ENCODE results near the gene KCNAB1. TPM values are rescaled to one million over a fixed set of nuclear protein-coding genes. Genes with fewer than 3 reads are reported as not detected.

Gene KCNAB1
- total and polyA plus RNA-seq, 2 experiments from 2014 or later: 0.80 to 1.4 TPM

- H3K27ac ChIP-seq: peak overlapping the region; percentile 25
- WGBS (ENCODE audit: low lambda C conversion rate, missing lambda C conversion rate): 95% methylated on average over 3 of the region's 3 CpGs
Measured at GRCh38 chr3:156483002-156483401, 362.6 kb downstream of the KCNAB1 start.

DNA sequence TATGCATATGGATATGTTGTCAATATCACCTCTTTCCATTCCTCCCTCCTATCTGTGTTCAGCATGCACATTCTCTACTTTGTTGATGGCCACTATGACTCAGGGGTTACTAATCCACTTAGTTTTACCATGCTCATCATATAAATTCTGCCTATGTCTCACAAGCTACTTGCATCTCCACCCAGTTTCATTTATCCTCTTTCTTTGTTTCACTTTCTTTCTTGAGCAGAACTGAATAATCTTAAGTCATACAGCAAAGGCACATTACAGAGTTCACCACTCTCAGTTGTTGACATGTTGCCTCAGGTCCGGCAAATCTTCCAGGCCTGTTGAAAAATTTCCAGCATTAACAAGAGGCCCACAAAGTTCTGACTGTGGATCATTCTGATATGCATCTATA, 363.0 kb downstream of the KCNAB1 start:
- peak; percentile 39 for DNase-seq (ENCODE audit: low spot score)
- H3K4me2 ChIP-seq: peak overlapping the region; percentile 36
- H3K9me3 ChIP-seq (ENCODE audit: low read depth): no peaks in the 10 kb centered on the region
- no peaks in the 10 kb centered on the region for H3K27me3 ChIP-seq
- H3K4me1 ChIP-seq (ENCODE audit: insufficient read depth): no peaks in the 10 kb centered on the region
- no peak overlapping the region for H2AFZ ChIP-seq
- TF ChIP-seq EZH2 (IDR thresholded peaks at IDR 0.05; ENCODE audit: borderline replicate concordance) (no peak), EZH2phosphoT487 (IDR thresholded peaks at IDR 0.05; ENCODE audit: low read depth, severe bottlenecking, unreplicated experiment) (no peak)
- TF ChIP-seq, protein P1, sequence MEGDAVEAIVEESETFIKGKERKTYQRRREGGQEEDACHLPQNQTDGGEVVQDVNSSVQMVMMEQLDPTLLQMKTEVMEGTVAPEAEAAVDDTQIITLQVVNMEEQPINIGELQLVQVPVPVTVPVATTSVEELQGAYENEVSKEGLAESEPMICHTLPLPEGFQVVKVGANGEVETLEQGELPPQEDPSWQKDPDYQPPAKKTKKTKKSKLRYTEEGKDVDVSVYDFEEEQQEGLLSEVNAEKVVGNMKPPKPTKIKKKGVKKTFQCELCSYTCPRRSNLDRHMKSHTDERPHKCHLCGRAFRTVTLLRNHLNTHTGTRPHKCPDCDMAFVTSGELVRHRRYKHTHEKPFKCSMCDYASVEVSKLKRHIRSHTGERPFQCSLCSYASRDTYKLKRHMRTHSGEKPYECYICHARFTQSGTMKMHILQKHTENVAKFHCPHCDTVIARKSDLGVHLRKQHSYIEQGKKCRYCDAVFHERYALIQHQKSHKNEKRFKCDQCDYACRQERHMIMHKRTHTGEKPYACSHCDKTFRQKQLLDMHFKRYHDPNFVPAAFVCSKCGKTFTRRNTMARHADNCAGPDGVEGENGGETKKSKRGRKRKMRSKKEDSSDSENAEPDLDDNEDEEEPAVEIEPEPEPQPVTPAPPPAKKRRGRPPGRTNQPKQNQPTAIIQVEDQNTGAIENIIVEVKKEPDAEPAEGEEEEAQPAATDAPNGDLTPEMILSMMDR (IDR thresholded peaks at IDR 0.05; ENCODE audit: poor library complexity): no peak
- H3K27ac ChIP-seq: peak overlapping the region; percentile 38
- H3K36me3 ChIP-seq (replicated peaks; ENCODE audit: insufficient read depth, low read depth): no peaks in the 10 kb centered on the region
- WGBS (ENCODE audit: low lambda C conversion rate, missing lambda C conversion rate): 46% methylated on average over 1 of the region's 1 CpG
- H3K4me3 ChIP-seq: no peak overlapping the region
- no peaks in the 10 kb centered on the region for H3K79me2 ChIP-seq
- no peaks in the 10 kb centered on the region for H4K20me1 ChIP-seq (ENCODE audit: insufficient read depth, poor library complexity, severe bottlenecking)
- no peaks in the 10 kb centered on the region for H3K9me2 ChIP-seq (replicated peaks; ENCODE audit: insufficient read depth)

More at GRCh38 chr3:156483002-156483401, 362.6 kb downstream of the KCNAB1 start:
- Histone ChIP-seq H3K79me2 (no peaks in the 10 kb centered on the region), H3K9me2 (replicated peaks; ENCODE audit: insufficient read depth) (no peaks in the 10 kb centered on the region), H3K27me3 (no peaks in the 10 kb centered on the region), H3K4me3 (no peak overlapping the region), H3K36me3 (replicated peaks; ENCODE audit: insufficient read depth, low read depth) (no peaks in the 10 kb centered on the region), H3K4me1 (ENCODE audit: insufficient read depth) (no peaks in the 10 kb centered on the region), H3K9me3 (ENCODE audit: low read depth) (no peaks in the 10 kb centered on the region), H2AFZ (no peak overlapping the region), H4K20me1 (ENCODE audit: insufficient read depth, poor library complexity, severe bottlenecking) (no peaks in the 10 kb centered on the region), H3K4me2 (peak overlapping the region; percentile 36)
- no peak for TF ChIP-seq EZH2phosphoT487 (IDR thresholded peaks at IDR 0.05; ENCODE audit: low read depth, severe bottlenecking, unreplicated experiment)
- TF ChIP-seq, protein P1 (IDR thresholded peaks at IDR 0.05; ENCODE audit: poor library complexity): no peak
- TF ChIP-seq EZH2 (IDR thresholded peaks at IDR 0.05; ENCODE audit: borderline replicate concordance): no peak
- no peak for DNase-seq (ENCODE audit: low spot score)

DNA sequence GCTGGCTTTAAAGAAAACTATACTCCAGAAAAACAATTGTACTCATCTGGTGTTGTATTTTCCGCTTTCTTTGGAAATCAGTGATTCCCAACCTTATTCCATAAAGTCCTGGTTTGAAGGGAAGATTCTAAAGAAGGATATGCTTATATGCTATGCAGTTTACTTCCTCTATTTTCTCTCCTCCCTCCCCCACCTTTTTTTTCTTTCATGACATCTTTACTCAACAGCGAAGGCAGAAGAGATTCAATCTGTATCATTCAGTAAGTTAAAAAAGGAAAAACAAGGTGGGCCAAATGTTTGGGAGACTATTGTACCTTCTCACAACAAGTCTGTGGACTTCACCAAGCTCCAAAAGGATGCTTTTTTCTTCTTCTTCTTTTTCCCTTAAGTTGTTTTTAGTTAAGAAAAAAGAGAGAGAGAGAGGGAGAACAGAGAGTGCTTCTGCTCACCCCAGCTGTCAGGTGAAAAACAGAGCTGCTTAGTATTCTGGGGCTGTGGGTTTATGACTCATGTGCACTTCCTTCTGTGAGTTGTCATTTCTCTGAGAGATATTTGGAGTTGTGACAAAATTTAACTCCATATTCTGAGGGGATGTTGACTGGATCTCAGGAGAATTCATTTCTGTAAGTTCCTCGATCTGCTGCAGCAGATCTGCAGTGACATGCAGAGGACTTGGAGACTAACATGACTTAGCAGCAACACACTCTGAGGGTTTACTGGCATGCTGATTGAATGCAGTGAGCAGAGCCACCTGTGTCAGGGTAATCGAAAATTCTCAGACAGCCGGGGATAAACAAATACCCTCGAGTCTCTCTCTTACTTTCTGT, 363.8 kb downstream of the KCNAB1 start:
- H3K4me3 ChIP-seq: no peak overlapping the region
- no peaks in the 10 kb centered on the region for H3K36me3 ChIP-seq (replicated peaks; ENCODE audit: insufficient read depth, low read depth)
- H3K4me2 ChIP-seq: peak overlapping the region; percentile 36
- DNase-seq (ENCODE audit: low spot score): peak; percentile 38
- H3K9me2 ChIP-seq (replicated peaks; ENCODE audit: insufficient read depth): no peaks in the 10 kb centered on the region
- no peaks in the 10 kb centered on the region for H3K4me1 ChIP-seq (ENCODE audit: insufficient read depth)
- H3K9me3 ChIP-seq (ENCODE audit: low read depth): no peaks in the 10 kb centered on the region
- peak overlapping the region; percentile 38 for H3K27ac ChIP-seq
- TF ChIP-seq EZH2 (IDR thresholded peaks at IDR 0.05; ENCODE audit: borderline replicate concordance) (no peak), EZH2phosphoT487 (IDR thresholded peaks at IDR 0.05; ENCODE audit: low read depth, severe bottlenecking, unreplicated experiment) (no peak)
- TF ChIP-seq, protein P1 (IDR thresholded peaks at IDR 0.05; ENCODE audit: poor library complexity): no peak
- 52% methylated on average over 6 of the region's 6 CpGs for WGBS (ENCODE audit: low lambda C conversion rate, missing lambda C conversion rate)
- H4K20me1 ChIP-seq (ENCODE audit: insufficient read depth, poor library complexity, severe bottlenecking): no peaks in the 10 kb centered on the region
- H3K27me3 ChIP-seq: no peaks in the 10 kb centered on the region
- H3K79me2 ChIP-seq: no peaks in the 10 kb centered on the region
- no peak overlapping the region for H2AFZ ChIP-seq

Data from hepatocyte (in vitro differentiated cells).